AG20443 (cell line): ENCODE data around the gene PTPRS.
A peak's percentile ranks its signal among the peaks of the same experiment; 100 is the strongest.
"Not testable (repeated sequence)": the region's sequence is repeated elsewhere in the genome, so short reads cannot be mapped to it uniquely, and the experiment has no call there.

ENCODE experiments used
- DNase-seq: peaks from one replicate; pipeline ENCODE4 v3.0.0; 2012; ENCODE audit warnings: low spot score, mixed read lengths

PTPRS gene

DNA sequence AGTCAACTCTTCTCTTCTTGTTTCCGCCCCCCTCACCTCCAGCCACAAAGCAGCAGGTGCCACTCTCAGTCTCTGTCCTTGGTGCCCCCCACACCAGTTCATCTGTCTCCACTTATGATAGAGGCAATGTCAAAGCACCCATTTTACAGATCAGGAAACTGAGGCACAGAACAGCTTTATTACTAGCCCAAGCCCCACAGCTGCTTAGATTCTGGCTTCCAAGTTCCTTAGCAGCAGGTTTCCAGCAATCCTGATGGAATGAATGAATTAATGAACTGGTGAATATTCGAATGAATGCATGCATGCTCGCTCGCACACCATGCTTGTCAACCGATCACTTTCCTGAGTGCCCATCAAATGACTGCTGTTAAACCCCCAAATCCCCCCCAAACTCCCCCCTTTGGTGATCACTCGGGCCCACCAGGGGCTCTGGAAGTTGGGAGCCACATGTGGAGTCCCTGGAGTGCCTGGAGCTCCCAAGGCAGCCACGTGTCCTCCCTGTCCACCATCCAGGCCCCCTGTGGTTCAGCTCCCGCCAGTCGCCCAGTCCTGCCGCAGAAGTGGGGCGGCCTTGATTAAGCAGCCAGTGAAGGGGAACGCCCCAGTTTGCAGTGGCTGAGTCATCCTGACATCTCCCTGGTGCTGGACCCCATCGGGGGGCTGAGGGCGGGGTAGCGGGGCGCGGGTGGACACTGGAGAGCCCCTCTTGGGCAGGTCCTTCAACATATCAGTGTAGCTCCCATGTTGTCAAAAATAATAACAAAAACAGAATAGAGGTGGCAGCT, 6.8 kb downstream of the PTPRS start:
- no peak for DNase-seq

GRCh38 chr19:5332501-5332900, 8.1 kb downstream of the PTPRS start:
- no peak for DNase-seq

GRCh38 chr19:5331790-5332189, 8.8 kb downstream of the PTPRS start:
- DNase-seq: no peak

DNA sequence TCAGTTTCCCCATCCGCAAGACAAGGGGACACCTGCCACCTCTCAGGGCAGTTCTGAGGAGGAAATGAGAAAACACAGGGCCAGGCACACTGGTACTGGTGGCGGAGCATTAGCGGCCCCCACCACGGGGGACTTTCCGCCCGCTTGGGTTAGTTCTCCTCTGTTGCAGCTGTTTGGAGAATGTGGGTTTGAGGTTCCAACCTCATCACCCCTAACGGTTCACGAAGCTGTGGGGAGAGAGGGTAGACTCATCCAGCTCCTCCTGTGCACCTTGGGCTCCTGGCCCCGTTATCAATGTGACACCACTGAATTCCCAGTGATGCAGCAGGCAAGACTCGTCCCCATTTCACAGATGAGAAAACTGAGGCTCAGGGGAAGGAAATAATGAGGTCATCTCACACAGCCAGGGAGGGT, 10.3 kb downstream of the PTPRS start:
- DNase-seq: no peak

- no peak for DNase-seq
Measured at GRCh38 chr19:5329141-5329540, 11.5 kb downstream of the PTPRS start.

DNA sequence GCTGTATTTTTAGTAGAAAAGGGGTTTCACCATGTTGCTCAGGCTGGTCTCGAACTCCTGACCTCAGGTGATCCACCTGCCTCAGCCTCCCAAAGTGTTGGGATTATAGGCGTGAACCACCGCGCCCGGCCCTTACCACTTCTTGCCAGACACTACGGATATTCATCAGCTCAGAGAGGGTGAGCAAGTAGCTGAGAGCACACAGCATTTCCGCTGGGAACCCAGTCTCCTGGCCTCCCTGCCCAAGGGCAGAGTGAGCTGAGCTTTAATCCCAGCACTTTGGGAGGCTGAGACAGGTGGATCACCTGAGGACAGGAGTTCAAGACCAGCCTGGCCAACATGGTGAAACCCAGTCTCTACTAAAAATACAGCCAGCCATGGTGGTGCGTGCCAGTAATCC, 12.2 kb downstream of the PTPRS start:
- DNase-seq: not testable (repeated sequence)

GRCh38 chr19:5326986-5327623, 13.5 kb downstream of the PTPRS start:
- no peak for DNase-seq

DNA sequence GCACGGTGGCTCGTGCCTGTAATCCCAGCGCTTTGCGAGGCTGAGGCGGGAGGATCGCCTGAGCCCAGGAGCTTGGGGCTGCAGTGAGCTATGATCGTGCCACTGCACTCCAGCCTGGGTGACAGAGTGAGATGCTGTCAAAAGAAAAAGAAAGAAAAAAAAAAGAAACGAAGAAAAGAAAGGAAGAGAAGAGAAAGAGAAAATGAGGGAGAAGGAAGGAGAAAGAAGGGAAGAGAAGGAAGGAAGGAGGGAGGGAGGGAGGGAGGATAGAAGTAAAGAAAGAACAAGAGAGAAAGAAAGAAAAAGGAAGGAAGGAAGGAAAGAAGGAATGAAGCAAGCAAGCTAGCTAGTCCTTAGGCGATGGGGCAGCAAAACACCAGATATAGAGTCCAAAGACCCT, 14.1 kb downstream of the PTPRS start:
- DNase-seq: no peak

DNA sequence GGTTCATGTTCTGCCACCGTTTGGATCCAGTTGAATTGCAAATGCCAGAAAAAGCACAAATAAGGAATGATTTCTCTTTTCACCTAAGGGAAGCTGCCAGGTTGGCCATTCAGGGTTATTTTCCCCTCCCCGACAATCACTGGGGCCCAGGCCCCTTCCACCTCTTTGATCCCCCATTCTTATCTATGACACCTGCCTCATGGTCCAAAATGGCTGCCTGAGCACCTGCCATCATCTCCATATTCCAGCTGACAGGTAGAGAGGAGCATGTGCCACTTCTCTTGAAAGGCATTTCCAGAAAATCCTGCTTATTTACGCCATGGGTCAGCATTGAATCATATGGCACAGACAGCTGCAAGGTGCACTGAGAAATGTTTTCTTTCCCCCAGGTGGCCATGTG, 15.7 kb downstream of the PTPRS start:
- no peak for DNase-seq

DNA sequence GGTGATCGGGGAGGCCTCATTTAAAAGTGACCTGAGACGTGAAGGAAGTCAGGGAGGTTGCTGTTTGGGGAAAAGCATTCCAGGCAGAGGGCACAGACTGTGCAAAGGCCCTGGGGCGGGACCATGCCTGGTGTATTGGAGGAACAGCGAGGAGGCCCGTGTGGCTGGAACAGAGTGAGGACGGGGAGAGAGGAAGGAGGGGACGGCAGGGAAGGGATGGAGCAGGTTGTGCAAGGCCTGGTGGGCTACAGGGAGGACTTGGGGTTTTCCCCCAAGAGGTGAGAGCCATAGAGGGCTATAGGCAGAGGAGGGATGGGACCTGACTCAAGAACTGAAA, 17.2 kb downstream of the PTPRS start:
- no peak for DNase-seq

- DNase-seq: no peak
Measured at GRCh38 chr19:5321851-5322681, 18.5 kb downstream of the PTPRS start.

- no peak for DNase-seq
Measured at GRCh38 chr19:5321066-5321642, 19.5 kb downstream of the PTPRS start.

- no peak for DNase-seq
Measured at GRCh38 chr19:5319516-5319915, 21.1 kb downstream of the PTPRS start.

- no peak for DNase-seq
Measured at GRCh38 chr19:5318306-5318705, 22.3 kb downstream of the PTPRS start.

GRCh38 chr19:5317321-5317720, 23.3 kb downstream of the PTPRS start:
- no peak for DNase-seq

GRCh38 chr19:5316138-5316537, 24.5 kb downstream of the PTPRS start:
- no peak for DNase-seq

GRCh38 chr19:5314907-5315298, 25.7 kb downstream of the PTPRS start:
- no peak for DNase-seq

DNA sequence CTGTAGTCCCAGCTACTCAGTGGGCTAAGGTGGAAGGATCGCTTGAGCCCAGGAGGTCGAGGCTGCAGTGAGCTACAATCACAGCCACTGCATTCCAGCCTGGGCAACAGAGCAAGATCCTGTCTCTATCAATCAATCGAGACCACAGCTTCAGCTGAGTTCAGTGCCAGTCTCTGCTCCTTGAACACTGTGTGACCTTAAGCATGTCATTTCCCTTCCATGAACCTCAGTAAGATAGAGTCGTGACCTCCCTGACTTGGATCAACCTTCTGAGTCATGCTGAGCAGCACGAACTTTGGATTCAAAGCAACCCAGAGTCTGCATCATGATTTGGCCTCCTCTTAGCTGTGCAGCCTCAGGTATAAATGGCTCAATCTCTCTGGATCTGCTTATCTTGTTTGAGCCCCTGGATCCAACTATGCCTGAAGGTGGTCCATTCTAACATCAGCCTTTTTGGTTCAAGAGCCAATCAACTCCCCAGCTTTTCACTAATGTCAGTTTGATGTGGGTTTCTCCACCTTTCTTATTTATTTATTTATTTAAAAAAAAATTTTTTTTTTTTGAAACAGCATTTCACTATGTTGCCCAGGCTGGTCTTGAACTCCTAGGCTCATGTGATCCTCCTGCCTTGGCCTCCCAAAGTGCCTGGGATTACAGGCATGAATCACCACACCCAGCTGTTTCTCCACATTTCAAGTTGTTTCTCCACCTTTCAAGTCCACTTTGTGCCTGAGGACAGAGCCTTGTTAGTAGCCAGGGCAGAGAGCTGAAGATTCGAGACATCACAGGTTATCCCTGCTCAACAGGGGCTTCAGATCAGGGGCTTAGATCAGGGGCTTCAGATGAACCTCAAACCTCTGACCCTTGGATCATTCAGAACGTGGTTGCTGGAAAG, 26.4 kb downstream of the PTPRS start:
- peak; percentile 33 for DNase-seq

GRCh38 chr19:5313307-5313706, 27.3 kb downstream of the PTPRS start:
- no peak for DNase-seq

GRCh38 chr19:5312058-5312457, 28.6 kb downstream of the PTPRS start:
- no peak for DNase-seq

DNA sequence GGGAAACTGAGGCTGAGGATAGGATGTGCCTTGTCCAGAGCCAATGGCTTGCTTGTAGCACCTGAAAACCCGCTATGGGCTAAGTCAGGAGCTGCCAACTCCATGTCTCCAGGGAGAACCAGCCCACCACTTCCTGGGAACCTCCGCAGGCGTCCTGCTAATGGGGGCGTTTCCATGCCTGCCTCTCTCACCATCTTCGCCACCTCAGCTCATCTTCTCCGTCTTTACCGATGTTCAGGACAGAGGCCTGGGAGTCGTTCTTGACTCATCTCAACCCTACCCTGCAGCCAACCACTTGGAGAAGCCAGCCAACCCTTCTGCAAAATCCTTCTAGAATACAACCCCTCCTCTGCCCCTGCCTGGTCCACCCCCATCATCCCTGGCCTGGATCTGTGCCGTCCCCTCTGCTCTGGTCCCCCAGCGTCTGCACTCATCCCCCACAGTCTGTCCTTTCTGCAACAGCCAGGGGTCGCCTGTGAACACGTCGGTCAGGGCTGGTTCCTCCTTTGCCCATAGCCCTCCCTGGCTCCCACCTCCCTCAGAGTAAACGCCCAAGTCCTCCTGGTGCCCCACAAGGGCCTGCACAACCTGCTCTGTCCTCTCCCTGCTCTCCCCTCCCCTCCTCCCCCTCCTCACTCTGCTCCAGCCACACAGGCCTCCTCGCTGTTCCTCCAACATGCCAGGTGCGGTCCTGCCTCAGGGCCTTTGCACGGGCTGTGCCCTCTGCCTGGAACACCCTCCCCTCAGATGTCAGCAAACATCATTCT, 31.0 kb downstream of the PTPRS start:
- no peak for DNase-seq
